Vagina (tissue), 2 donors: Measurements from ENCODE around the gene PPP1CC. TPM values are rescaled to one million over a fixed set of nuclear protein-coding genes. Genes with fewer than 3 reads are reported as not detected.

ENCODE experiments used
- DNase-seq, 2 donors: peaks; one replicate each; pipeline ENCODE4 v3.0.0-alpha.2; 2017; ENCODE audit errors: extremely low spot score in 2 of 2
- H3K27ac ChIP-seq: fragments of 200-600 bp; sonication (generic); one replicate; pipeline ENCODE4 v1.5.1; 2019
- H3K27me3 ChIP-seq: fragments of 200-600 bp; sonication (generic); one replicate; pipeline ENCODE4 v1.5.1; 2019
- H3K36me3 ChIP-seq, 2 donors: fragments of 200-600 bp; sonication (generic); one replicate each; pipeline ENCODE4 v1.5.1; 2017 to 2019
- H3K4me1 ChIP-seq: fragments of 200-600 bp; sonication (generic); one replicate; pipeline ENCODE4 v1.5.1; 2019
- H3K4me3 ChIP-seq, 2 donors: fragments of 200-600 bp; sonication (generic); 1 replicate in 1 of 2; 2 replicates in 1 of 2; pipeline ENCODE4 v1.5.1; 2016 to 2019
- H3K9me3 ChIP-seq: fragments of 200-600 bp; sonication (generic); one replicate; pipeline ENCODE4 v1.5.1; 2019
- POLR2A ChIP-seq, 2 donors: fragments of 450-650 bp; IDR thresholded peaks; one replicate each; pipeline ENCODE4 v1.6.1; 2017; ENCODE audit warnings: antibody characterized with exemption in 2 of 2, mild to moderate bottlenecking in 2 of 2, moderate library complexity in 2 of 2
- POLR2AphosphoS5 ChIP-seq, 2 donors: sonication (generic); formaldehyde crosslinking; IDR thresholded peaks; one replicate each; pipeline ENCODE4 v1.9.0; 2017; ENCODE audit warnings: antibody characterized with exemption in 2 of 2, mild to moderate bottlenecking in 2 of 2, low read depth in 1 of 2; ENCODE audit not compliant: insufficient read depth in 1 of 2
- intact Hi-C: fragments of 100-400 bp; cut with DNase I; formaldehyde crosslinking; loops from one replicate; pipeline ENCODE4 v1.15.1; 2023
- total RNA-seq: library from RNA; depleted of rRNA; stranded (reverse); fragments of >200 nt; gene quantifications from one replicate; pipeline ENCODE4 v1.2.3, GENCODE V29; 2016
- TF ChIP-seq, protein P1 (sequence below), 3 experiments: fragments of 450-650 bp in 2 of 3; fragments of 200-600 bp in 1 of 3; sonication (generic) in 1 of 3; IDR thresholded peaks; one replicate each; pipeline ENCODE4 v1.5.1; 2017 to 2019; ENCODE audit warnings: antibody characterized with exemption in 3 of 3, mild to moderate bottlenecking in 2 of 3, moderate library complexity in 2 of 3

PPP1CC gene
- total RNA-seq, 1 donor from 2014 or later: 87.9 TPM

- H3K9me3 ChIP-seq: no peaks in the 10 kb centered on the region
- H3K4me3 ChIP-seq: no peak overlapping the region
- no peak for DNase-seq
- no peak for TF ChIP-seq POLR2A (IDR thresholded peaks at IDR 0.05)
- no peak for TF ChIP-seq POLR2AphosphoS5 (IDR thresholded peaks at IDR 0.05; ENCODE audit: insufficient read depth in 1 of 2, low read depth in 1 of 2)
- TF ChIP-seq, protein P1, sequence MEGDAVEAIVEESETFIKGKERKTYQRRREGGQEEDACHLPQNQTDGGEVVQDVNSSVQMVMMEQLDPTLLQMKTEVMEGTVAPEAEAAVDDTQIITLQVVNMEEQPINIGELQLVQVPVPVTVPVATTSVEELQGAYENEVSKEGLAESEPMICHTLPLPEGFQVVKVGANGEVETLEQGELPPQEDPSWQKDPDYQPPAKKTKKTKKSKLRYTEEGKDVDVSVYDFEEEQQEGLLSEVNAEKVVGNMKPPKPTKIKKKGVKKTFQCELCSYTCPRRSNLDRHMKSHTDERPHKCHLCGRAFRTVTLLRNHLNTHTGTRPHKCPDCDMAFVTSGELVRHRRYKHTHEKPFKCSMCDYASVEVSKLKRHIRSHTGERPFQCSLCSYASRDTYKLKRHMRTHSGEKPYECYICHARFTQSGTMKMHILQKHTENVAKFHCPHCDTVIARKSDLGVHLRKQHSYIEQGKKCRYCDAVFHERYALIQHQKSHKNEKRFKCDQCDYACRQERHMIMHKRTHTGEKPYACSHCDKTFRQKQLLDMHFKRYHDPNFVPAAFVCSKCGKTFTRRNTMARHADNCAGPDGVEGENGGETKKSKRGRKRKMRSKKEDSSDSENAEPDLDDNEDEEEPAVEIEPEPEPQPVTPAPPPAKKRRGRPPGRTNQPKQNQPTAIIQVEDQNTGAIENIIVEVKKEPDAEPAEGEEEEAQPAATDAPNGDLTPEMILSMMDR (IDR thresholded peaks at IDR 0.05): no peak
- intact Hi-C loops: no loop called here
- no peaks in the 10 kb centered on the region for H3K36me3 ChIP-seq
- H3K4me1 ChIP-seq: no peaks in the 10 kb centered on the region
- H3K27ac ChIP-seq: no peak overlapping the region
- H3K27me3 ChIP-seq: no peaks in the 10 kb centered on the region
Observed at GRCh38 chr12:110704750-110705149, 37.9 kb downstream of the PPP1CC start.

DNA sequence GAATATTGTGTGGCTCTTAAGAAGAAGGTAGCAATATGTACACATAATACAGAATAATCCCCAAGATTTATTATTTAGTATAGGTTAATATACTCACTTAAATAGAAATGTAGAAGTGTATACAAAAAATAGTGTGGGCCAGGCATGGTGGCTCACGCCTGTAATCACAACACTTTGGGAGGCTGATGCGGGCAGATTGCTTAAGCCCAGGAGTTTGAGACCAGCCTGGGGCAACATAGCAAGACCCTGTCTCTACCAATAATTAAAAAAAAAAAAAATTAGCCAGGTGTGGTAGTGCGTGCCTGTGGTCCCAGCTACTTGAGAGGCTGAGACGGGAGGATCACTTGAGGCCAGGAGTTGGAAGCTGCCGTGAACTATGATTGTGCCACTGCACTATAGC lies 38.5 kb downstream of the PPP1CC start:
- H3K4me3 ChIP-seq: no peak overlapping the region
- H3K27me3 ChIP-seq: no peaks in the 10 kb centered on the region
- no peak for DNase-seq
- TF ChIP-seq, protein P1 (IDR thresholded peaks at IDR 0.05): no peak
- TF ChIP-seq POLR2AphosphoS5 (IDR thresholded peaks at IDR 0.05; ENCODE audit: insufficient read depth in 1 of 2, low read depth in 1 of 2): no peak
- intact Hi-C loops: no loop called here
- H3K4me1 ChIP-seq: no peaks in the 10 kb centered on the region
- H3K9me3 ChIP-seq: no peaks in the 10 kb centered on the region
- no peak overlapping the region for H3K27ac ChIP-seq
- no peaks in the 10 kb centered on the region for H3K36me3 ChIP-seq

- no peaks in the 10 kb centered on the region for H3K27me3 ChIP-seq
- H3K27ac ChIP-seq: no peak overlapping the region
- no peak for DNase-seq
- no peak overlapping the region for H3K4me3 ChIP-seq
- TF ChIP-seq POLR2AphosphoS5 (IDR thresholded peaks at IDR 0.05; ENCODE audit: insufficient read depth in 1 of 2, low read depth in 1 of 2) (no peak), POLR2A (IDR thresholded peaks at IDR 0.05) (no peak)
- TF ChIP-seq, protein P1 (IDR thresholded peaks at IDR 0.05): no peak
- H3K9me3 ChIP-seq: no peaks in the 10 kb centered on the region
- H3K36me3 ChIP-seq: no peaks in the 10 kb centered on the region
- intact Hi-C loops: no loop called here
- peaks cover 11% of the 10 kb centered on the region for H3K4me1 ChIP-seq
Observed at GRCh38 chr12:110702081-110702480, 40.6 kb downstream of the PPP1CC start.

GRCh38 chr12:110699591-110700445 lies 42.9 kb downstream of the PPP1CC start:
- Histone ChIP-seq H3K27me3 (no peaks in the 10 kb centered on the region), H3K36me3 (no peaks in the 10 kb centered on the region), H3K4me3 (no peak overlapping the region), H3K27ac (no peak overlapping the region), H3K9me3 (no peaks in the 10 kb centered on the region), H3K4me1 (peaks cover 11% of the 10 kb centered on the region)
- TF ChIP-seq POLR2A (IDR thresholded peaks at IDR 0.05): no peak
- TF ChIP-seq, protein P1 (IDR thresholded peaks at IDR 0.05): no peak
- TF ChIP-seq POLR2AphosphoS5 (IDR thresholded peaks at IDR 0.05; ENCODE audit: insufficient read depth in 1 of 2, low read depth in 1 of 2): no peak
- no peak for DNase-seq
- intact Hi-C loops: loop anchor here (10.0 kb wide), 1 partner anchor 85 kb away; the partner anchor contains the start of gene TCTN1
